HuH-7.5 (cell line): ENCODE measurements around the gene RAB10.
"Not testable (repeated sequence)": the region's sequence is repeated elsewhere in the genome, so short reads cannot be mapped to it uniquely, and the experiment has no call there.

Experiments used
- DNase-seq: peaks from one replicate; pipeline ENCODE4 v3.0.0; 2011; ENCODE audit warnings: low spot score

RAB10 gene

DNA sequence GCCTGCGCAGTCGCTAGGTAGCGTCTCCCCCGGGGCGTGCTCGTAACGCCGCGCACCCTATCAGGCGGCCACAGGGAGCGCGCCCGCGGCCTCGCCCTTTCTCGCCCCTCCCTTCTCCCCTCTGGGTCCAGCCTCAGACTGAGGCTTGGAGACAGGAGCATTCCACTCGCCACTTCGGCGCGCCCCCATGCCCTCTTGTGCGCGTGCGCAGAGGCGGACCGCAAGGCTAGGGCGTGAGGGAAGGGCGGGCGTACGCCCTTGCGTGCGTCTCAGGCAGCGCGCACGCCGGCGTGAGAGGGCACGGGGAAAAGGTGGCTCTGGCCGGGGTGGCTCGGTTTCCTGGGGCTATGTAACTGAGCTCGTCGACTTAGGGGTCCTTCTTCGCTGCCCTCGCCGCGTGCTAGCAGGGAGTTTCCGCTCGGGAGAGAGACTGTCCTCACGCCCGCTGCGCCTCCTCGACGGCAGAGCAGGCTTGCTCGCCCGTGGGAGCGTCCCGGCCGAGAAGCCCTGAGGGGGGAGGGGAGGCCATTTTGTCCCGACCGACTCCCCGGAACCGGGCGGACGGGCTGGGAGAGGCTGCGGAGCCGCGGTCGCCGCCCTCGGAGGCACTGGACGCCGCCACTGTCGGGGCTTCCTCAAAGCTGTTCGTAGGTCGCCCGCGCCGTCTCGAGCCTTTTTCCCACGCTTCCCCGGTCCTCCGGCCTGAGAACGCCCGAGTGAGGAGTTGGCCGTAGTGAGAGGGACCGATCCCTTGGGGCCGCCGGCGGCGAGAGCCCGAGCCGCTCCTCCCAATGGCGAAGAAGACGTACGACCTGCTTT is at the start of gene RAB10:
Gene RAB10 (plus strand): TSS at position 267 of the 819 bp plus-strand sequence. CDS start 525 bp downstream, at position 792.
- peak; percentile 89 for DNase-seq

DNA sequence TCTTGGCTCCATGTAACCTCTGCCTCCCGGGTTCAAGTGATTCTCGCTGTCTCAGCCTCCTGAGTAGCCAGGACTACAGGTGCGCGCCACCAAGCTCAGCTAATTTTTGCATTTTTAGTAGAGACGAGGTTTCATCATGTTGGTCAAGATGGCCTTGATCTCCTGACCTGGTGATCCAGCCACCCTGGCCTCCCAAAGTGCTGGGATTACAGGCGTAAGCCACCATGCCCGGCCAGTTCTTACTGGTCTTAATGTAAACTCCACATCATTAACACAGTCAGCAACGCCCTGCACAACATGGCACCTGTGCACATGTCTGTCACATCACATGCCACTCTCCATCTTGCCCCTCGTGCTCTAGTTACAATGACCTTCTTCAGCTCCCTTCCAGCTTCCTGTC is 45.8 kb upstream of the RAB10 start:
- DNase-seq, result no peak

DNA sequence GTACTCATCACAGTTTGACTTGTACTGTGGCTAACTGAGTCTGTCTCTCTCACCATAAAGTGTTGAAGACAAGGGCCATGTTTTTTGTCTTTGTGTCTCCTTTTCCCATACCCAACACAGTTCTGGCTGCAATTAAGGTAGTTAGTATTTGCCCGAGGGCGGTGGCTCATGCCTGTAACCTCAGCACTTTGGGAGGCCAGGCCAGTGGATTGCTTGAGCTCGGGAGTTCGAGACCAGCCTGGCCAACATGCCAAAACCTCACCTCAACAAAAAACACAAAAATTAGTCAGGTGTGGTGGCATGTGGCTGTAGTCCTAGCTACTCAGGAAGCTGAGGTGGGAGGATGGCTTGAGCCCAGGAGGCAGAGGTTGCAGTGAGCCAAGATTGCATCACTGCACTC is 44.7 kb upstream of the RAB10 start:
- DNase-seq, result no peak

DNA sequence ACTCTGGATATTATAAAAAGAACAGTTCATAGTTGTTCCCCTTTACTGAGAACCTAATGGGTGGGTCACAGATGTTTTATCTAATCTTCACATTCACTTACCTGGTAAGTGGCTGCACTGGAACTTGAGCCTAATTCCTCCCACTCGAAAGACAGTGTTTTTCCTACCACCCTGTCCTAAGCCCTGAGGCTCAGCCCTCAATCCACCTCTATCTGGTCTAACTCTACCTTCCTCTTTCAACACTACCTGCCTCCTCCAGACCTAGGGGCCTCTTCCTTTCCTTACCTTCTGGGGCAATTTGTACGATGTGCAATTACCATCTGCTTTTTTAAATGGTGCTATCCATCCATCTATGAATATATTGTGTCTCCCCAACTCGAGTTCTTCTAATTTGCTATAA is 41.9 kb upstream of the RAB10 start:
- no peak for DNase-seq

DNA sequence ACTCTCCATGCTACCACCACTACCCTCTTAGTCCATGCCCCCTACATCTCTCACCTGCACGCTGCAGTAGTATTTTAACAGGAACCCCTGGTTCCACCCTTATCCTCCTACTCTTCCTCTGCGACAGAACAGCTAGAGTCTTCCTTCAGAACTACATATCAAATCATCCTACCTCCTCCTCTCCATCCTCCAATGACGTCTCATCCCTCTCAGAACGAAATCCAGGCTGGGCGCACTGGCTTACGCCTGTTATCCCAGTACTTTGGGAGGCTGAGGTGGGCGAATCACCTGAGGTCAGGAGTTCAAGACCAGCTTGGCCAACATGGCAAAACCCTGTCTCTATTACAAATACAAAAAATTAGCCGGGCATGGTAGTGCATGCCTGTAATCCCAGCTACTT is 41.3 kb upstream of the RAB10 start:
- DNase-seq, result no peak

DNA sequence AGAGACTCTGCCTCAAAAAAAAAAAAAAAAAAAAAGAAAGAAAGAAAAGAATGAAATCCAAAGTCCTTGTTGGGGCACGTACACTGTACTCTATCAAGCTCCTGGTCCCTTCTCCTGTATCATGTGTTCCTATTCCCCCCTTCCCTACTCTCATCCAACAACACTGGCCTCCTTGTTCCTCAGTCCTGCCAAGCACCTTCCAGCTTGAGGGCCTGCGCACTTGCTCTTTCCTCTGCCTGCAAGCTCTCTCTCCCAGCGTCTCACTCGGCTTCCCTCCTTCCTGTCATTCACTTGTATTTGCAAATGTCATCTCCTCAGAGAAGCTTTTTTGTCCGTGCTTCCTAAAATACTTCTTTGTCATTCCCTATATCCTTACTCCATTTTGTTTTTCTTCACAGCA is 40.8 kb upstream of the RAB10 start:
- no peak for DNase-seq

DNA sequence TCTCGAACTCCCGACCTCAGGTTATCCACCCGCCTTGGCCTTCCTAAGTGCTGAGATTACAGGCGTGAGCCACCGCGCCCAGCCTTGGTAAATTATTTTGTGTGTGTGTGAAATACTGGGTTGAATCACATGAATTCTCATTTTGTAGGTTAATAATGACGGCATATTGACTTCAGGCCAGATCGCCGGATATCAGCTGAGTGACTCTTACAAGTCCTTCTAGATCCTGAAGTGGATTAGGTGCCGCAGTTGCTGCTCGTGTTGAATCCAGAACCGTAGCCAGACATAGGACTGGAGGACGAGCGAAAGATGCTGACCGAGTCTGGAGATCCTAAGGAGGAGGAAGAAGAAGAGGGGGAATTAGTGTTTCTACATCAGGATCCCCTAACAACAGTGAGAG is 39.4 kb upstream of the RAB10 start:
- DNase-seq, result no peak

DNA sequence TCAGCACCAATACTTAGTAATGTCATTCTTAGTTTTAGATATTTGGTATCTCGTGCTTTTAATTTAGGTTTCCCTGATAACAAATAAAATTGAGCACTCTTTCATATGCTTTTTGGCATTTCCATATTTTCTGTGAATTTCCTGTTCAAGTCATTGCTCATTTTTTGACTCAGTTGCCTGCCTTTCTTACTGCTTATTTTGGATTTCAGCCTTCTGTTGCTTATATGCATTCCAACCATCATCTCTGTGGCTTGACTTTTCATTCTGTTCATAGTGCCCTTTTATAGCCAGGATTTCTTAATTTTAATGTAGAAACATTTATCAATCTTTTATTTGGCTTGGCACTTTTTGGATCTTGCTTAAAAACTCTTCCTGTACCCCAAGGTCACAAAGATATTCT is 37.0 kb upstream of the RAB10 start:
- no peak for DNase-seq

DNA sequence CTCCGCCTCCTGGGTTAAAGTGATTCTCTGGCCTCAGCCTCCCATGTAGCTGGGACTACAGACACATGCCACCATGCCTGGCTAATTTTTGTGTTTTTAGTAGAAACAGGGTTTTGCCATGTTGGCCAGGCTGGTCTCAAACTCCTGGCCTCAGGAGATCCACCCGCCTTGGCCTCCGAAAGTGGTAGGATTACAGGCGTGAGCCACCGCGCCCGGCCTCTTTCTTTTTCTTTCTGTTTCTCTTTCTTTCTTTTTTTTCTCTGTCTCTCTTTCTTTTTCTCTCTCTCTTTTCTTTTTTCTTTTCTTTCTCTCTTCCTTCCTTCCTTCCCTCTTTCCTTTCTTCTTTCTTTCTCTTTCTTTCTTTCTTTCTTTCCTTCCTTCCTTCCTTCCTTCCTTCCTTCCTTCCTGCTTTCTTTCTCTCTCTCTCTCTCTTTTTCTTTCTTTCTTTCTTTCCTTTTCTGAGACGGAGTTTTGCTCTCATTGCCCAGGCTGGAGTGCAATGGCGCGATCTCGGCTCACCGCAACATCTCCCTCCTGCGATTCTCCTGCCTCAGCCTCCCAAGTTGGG is 35.0 kb upstream of the RAB10 start:
- not testable (repeated sequence) for DNase-seq

DNA sequence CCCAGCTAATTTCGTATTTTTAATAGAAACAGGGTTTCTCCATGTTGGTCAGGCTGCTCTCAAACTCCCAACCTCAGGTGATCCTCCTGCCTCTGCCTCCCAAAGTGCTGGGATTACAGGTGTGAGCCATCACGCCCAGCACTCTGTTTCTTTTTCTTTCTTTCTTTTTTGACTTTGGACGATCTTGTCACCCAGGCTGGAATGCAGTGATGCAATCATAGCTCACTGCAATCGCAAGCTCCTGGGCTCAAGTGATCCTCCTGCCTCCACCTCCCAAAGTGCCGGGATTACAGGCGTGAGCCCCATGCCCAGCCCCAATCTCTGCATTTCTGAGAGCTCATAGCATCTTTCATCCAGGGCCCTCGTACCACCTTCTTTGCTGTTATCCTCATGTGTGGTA is 34.5 kb upstream of the RAB10 start:
- DNase-seq, result not testable (repeated sequence)

DNA sequence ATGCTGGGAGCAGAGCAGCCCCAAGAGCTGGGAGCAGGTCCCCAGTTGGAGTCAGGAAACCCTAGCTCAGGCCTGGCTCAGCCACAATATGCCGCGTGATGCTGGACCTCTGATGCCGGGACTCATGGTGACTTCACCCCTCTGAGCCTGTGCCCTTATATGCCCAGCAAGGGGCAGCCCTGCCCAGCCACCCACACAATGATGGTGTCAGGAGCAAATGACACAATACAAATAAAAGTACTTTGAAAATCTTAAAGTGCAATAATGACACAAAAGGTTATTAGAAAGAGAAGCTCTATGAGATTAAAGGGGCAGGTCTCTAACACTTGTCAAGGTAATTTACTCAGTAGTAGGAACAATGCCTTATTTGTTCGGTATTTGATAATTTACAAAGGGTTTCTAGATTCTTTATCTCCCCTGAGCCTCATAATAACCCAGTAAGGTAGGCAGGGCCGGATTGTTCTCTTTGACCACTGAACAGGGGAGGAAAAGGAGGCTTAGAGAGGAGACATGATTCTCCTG is 33.3 kb upstream of the RAB10 start:
- no peak for DNase-seq

DNA sequence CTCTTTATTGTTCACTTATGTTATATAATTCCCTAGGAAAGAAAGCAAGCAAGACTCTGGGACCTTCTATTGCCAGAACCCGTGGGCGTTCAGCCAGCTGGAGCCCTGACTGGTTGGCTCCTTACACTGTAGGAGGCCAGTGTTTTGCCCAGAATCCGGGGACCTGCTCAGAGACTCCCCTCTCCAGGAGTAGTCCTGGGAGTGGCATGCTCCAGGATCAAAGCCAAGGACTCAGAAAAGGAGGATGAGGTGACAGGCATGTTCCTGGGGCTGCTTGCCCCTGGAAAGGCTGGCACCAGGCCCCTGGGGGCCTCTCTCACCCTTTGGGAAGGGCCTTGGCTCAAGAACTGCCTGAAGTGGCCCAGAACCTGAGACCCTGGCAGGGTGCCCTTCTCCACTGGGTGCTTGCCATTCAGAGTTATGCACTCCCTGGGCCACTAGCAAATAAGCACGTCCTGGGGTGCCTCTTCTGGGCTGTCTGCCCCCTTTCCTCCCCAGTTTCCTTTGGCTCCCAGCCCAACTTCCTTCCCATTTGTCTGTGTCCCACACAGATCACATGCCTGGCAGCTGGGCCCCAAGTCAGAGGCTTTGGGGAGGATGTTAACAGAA is 32.0 kb upstream of the RAB10 start:
- no peak for DNase-seq

DNA sequence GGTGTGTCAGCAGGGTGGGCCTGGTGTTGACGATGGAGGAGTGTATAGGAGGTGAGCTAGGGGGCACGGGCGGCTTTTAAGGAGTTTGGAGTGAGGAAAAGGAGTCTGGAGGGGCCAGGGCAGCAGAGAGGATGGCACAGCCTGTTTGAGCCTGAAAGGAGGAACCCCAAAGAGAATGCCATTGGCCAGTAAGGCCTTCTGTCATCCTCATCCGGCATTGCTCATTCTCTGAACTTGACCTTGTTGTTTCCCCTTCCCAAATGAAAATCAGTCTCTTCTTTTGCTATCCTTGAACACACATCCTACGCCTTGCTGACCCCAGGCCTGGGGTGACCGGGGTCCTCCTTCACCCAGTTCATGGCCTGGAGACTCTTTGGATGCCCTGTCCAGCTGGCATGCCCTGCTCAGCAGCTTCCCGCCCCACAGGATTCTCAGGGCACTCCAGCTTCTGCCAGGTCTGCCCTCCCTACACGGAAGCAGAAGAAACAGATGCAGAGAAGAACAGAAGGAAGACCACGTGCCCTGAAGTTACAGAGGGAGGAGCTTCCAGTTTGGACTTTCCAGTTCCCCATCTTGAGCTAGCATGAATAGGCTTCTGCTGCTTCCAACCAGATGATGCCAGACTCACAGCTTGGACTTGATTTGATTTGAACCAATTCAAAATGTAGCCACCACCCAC is 31.1 kb upstream of the RAB10 start:
- no peak for DNase-seq

DNA sequence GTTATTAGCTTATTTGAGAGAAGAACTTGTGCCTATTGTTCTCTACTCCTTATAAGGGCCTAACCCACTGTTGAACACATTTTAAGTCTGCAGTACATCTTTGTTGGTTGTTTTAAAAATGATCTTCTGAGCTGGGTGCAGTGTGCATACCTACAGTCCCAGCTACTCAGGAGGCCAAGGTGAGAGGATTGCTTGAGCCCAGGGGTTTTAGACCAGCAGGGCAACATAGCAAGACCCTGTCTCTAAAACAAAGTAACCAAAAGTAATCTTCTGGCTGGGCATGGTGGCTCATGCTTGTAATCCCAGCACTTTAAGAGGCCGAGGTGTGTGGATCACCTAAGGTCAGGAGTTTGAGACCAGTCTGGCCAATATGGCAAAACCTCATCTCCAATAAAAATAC is 25.8 kb upstream of the RAB10 start:
- DNase-seq, result no peak

DNA sequence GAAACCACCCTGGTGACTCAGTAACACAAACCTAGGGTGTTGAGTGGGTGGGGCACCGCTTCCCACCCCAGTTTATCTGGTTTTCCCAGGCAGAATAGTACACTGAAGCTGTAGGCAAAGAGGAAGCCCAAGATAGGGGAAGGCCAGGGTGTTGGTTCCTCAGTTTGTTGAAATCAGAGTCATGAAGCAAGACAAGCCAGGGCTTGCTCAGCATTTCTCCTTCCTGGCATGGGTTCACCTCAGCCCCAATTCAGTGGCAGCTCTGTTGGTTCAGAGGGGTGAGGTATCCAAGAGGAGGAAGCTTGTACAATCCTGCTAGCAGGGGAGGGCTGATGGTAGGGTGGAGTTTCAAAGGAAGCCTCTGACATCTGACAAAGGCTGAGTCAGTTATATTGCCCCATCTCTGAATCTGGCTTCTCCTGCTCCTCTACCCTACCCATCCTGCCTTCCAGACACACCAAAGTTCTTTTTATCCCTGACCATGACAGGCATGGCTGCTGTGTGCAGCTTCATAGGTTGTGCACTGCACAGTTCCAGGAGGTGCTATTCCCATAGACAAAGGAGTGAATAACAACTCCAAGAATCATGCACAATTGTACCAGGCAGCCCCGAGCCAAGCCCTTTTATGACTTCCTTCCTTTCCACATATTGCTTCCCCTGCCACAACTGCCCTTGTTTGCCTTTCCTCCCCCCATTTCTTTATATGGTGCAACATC is 24.9 kb upstream of the RAB10 start:
- no peak for DNase-seq

DNA sequence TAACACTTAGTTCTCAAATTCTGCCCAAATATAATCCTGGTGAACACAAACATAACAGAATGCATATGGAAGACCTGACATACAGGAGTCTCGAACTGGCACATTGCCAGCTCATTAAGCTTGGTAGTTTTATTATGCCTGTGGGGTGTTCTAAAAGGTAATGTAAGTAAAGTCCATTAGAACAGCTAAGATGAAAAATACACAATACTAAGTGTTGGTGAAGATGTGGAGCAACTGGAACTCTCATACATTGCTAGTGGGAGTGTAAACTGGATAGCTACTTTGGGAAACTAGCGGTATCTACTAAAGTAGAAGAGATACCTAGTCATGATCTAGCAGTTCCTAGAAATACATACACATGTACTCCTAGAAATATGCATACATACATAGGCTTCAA is 24.3 kb upstream of the RAB10 start:
- no peak for DNase-seq

DNA sequence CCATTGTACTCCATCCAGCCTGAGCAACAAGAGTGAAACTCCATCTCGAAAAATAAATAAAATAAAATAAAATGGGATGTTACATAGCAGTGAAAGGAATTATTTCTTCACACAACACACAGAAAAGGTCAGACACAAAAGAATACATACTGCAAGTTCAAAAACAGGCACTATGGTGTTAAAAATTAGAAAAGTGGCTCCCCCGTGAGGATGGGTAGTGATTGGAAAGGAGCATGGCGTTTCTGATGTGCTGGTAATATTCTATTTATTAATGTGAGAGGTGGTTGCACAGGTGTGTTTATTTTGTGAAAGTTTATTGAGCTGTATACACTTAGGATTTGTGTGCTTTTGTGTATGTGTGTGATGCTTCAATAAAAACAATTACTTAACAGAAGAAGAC is 22.9 kb upstream of the RAB10 start:
- no peak for DNase-seq

DNA sequence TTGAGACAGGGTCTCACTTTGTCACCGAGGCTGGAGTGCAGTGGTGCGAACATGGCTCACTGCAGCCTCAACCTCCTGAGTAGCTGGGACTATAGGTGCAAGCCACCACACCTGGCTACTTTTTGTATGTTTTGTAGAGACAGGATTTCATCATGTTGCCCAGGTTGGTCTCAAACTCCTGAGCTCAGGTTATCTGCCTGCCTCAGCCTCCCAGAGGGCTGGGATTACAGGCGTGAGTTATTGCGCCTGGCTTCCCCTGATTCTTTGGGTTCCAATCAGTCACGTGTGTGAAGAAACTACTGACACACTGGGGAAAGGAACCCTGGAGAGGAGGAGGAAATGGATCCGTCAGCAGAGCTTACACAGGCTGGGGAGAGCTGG is 22.3 kb upstream of the RAB10 start:
- DNase-seq, result no peak

DNA sequence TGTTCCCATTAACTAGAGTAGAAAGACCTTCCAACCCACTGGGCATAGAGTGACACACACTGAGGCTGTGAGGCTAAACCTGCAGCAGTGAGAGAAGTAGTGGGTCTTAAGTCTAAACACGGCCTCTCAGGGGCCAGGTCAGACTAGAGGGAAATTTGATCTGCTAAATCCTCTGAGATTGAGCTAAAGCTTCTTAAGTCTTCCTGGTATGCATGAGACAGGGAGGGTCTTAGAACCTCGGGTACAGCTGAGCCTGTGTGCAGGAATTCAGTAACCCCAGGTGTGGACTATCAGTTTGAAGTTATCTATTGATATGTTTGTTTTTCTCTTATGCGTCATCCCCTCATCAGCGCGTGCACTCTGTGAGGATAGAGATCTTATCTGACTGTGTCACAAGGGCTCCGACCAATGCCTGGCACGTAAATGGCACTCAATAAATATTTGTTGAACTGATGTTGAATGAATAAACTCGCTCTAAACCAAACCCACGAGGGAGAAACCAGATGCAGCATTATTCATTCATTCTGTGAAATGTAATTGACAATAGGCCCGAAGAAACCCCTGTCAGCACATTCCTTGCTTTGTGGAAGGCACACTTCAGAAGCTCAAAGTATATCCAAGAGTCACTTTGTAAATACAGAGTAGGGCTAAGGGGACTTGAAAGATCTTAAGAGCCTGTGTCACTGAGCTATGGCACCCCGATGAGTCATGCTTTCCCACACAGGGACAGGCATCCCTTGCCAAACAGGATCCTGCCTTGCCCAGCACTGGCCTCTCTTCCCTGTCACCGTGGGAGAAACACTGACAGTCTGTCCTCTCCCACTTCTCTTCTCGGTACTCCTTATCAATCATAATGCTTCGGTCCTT is 21.7 kb upstream of the RAB10 start:
- DNase-seq, result no peak

DNA sequence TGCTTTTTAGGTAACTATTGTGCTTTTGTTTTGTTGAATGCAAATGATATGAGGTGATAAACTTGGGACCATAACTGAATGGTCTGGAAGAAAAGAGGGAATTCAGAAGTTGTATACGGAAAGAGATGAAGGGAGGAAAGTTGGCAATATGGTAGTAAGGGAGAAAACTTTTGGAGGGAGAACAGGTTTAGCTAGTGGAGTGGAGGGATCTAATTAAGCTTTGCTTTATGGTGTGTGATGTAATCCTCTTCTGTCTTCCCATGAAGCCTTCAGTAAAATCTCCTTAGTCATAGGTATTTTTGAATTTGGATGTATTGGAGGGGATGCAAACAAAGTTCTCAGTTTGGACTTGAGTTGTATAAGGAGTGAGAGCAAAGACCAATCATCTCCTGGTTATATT is 20.2 kb upstream of the RAB10 start:
- no peak for DNase-seq
